Measurements from ENCODE around the gene TIMM23. TPM values are rescaled to one million over a fixed set of nuclear protein-coding genes. Genes with fewer than 3 reads are reported as not detected.
"Not testable (repeated sequence)": the region's sequence is repeated elsewhere in the genome, so short reads cannot be mapped to it uniquely, and the experiment has no call there.

TIMM23 gene
- total and polyA plus RNA-seq, 11 donors: 73.9 to 123 (median 85.1) TPM

DNA sequence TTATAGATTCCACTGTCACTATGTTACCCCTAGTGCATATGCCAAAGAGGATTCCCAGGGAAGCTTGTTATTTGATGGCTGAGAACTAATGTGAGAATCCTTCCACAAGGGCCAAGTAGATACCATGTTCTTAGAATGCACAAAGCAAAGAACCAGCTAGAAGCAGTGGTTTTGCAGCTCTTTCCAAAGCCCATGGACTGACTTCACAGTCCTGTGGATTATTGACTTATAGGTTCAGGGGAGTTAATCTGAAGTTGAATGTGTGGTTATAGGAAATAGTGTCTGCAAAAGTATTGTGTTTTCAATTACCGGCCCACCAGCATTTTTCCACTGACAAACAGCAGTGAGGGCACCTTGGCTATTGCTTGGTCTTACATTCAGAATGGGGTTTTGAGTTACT is 28.2 kb downstream of the TIMM23 start:
- TF ChIP-seq CTCF (IDR thresholded peaks at IDR 0.05): no peak
- TF ChIP-seq POLR2A (IDR thresholded peaks at IDR 0.05): no peak
- H3K9me3 ChIP-seq: no peaks in the 10 kb centered on the region
- H3K27me3 ChIP-seq: no peaks in the 10 kb centered on the region
- whole genome bisulfite sequencing, 4 donors: 88 to 97% (median 93%) methylated on average over 1 of the region's 1 CpG
- H3K27ac ChIP-seq: no peak overlapping the region
- DNase-seq: no peak
- no peak for ATAC-seq
- intact Hi-C loops (cut with DNase I): no loop called here
- H3K36me3 ChIP-seq: peaks cover 0 to 87% (median 81%) of the 10 kb centered on the region in 9 donors
- H3K4me3 ChIP-seq: no peak overlapping the region
- H3K4me1 ChIP-seq: no peaks in the 10 kb centered on the region

DNA sequence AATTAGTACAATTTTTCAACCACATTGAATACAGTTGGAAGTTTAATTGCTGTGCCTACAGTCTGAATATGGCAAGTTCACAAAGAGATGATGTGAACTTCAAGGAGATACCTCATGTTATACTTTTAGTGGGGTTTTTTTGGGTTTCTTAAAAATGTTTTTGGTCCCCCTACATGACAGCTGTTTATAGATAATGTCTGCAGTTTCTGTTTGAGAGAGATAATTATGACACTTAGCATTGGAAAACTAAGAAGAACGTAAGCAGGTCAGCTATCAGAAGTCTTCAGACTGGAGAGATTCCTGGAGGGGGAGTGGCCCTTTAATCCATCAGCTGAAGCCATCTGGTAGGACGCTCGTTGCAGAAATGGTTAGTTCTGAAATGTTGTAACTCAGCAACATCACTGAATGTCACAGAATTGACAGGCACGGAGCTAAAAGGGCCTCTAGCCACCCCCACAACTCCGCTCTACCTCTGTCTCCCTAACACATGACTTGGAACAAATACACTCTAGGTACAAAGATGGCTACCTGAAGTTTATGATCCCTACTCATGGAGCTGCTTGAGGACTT is 29.0 kb downstream of the TIMM23 start:
- Histone ChIP-seq H3K9me3 (no peaks in the 10 kb centered on the region), H3K27ac (no peak overlapping the region), H3K4me3 (no peak overlapping the region), H3K4me1 (peaks cover 0 to under 1% (median 0%) of the 10 kb centered on the region in 12 donors), H3K36me3 (peaks cover 0 to 92% (median 89%) of the 10 kb centered on the region in 9 donors), H3K27me3 (no peaks in the 10 kb centered on the region)
- intact Hi-C loops (cut with DNase I): no loop called here
- TF ChIP-seq POLR2A (IDR thresholded peaks at IDR 0.05) (no peak), CTCF (IDR thresholded peaks at IDR 0.05) (no peak)
- no peak for ATAC-seq
- DNase-seq: no peak
- whole genome bisulfite sequencing, 4 donors: 61 to 67% (median 64%) methylated on average over 5 of the region's 5 CpGs

DNA sequence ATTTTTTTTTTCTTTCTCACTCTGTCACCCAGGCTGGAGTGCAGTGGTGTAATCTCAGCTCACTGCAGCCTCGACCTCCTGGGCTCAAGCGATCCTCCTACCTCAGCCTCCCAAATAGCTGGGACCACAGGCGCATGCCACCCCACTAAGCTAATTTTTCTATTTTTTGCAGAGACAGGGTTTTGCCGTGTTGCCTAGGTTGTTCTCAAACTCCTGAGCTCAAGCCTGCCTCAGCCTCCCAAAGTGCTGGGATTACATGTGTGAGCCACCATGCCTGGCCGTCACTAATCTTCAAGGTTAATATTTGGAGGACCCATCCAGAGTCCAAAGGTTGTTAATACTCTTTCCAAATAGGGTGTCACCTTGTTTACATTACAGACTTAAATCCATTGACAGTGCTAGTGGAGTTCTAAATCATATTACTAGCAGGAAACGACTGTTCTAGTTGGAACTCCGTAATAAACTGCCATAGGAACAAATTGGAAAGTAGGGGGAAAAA is 29.9 kb downstream of the TIMM23 start:
- ATAC-seq; H3K27me3 ChIP-seq; H3K4me1 ChIP-seq; H3K9me3 ChIP-seq; intact Hi-C loops (cut with DNase I); H3K4me3 ChIP-seq; H3K27ac ChIP-seq; DNase-seq: not testable (repeated sequence)
- 87 to 95% (median 93%) methylated on average over 7 of the region's 7 CpGs for WGBS, 4 donors
- H3K36me3 ChIP-seq: peaks cover 0 to 100% (median 96%) of the 10 kb centered on the region in 9 donors

DNA sequence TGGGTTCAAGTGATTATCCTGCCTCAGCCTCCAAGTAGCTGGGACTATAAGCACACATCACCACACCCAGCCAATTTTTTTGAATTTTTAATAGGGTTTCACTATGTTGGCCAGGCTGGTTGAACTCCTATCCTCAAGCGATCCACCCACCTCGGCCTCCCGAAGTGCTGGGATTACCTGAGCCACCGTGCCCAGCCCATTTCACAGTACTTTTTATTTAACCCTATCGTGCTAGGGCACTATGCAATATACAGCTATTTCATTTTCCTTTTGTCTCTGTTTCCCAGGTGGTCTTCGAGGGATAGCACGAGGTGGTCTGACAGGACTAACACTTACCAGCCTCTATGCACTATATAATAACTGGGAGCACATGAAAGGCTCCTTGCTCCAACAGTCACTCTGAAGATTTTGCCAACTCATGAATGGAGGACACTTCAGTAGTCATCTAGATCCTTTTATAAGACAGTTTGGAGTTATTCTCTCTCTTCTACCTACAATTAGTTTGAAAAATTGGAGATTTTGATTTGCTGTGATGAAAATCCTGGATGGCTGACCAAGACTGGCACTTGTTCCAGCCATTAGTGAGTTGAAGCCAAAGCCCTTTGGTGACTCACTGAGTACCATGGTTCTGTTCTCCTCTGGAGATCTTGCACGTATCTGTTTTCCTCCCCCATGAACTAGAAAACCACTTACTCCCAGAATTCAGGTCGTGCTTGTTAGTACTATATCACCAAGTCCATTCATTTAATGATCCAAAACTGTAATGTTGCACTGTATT is 30.8 kb downstream of the TIMM23 start:
- H3K36me3 ChIP-seq: peaks cover 0 to 100% (median 96%) of the 10 kb centered on the region in 9 donors

More for the DNA sequence above, 30.8 kb downstream of the TIMM23 start:
- no peak for TF ChIP-seq CTCF (IDR thresholded peaks at IDR 0.05)
- TF ChIP-seq POLR2A (IDR thresholded peaks at IDR 0.05): no peak
- H3K4me1 ChIP-seq: peaks cover 0 to 6% (median 0%) of the 10 kb centered on the region in 12 donors
- H3K9me3 ChIP-seq: no peaks in the 10 kb centered on the region
- no peak for ATAC-seq
- no peak for DNase-seq
- 87 to 92% (median 89%) methylated on average over 9 of the region's 9 CpGs for WGBS, 4 donors
- H3K27ac ChIP-seq: no peak overlapping the region
- intact Hi-C loops (cut with DNase I): no loop called here
- no peak overlapping the region for H3K4me3 ChIP-seq
- no peaks in the 10 kb centered on the region for H3K27me3 ChIP-seq
